GM12801 (cell line): ENCODE results near the gene FRMD8.

Experiments used
- TF ChIP-seq, protein P1 (sequence below): IDR thresholded peaks from one replicate; pipeline ENCODE4 v1.5.1; 2011; ENCODE audit warnings: control low read depth; ENCODE audit not compliant: insufficient read length; ENCODE audit errors: extremely low read depth

FRMD8 gene

DNA sequence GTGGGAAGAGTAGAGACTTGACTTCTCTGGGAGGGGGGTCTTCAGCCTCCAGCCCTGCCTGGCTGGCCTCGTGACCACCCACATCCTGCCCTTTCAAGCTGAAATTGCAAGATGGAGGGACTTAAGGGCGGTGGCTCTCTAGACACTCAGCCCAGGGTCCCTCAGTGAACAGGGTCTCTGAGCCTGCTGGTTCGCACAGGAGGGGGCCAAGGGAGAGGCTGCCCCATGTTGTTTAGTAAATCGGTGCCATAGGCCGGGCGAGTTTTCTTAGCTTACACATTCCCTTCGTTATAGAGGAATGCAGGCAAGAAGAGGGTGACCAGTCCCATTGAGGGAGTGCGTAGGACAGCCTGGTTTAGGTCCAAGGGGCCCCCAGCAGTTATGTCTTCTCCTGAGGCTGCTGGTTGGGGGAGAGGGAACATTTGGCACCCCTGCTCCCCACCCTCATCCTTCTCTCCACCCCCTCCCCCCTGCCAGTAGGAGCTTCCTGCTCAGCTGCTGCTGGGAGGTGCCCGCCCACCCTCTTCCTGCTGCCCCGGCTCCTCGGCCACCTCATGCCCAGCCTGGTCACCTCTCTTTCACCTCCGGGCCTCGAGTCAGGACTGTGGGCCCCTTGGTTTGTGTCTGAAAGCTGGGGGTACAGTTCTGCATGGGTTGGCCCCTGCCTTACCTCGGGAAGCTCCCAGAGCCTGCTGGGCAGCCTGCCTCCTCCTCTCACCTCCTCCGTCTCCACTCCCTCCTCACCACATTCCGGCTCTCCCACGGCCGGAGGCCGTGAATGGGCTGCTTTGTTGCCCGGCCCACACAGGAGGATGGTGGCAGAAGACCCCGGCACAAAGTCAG, 3.9 kb downstream of the FRMD8 start:
- TF ChIP-seq, protein P1, sequence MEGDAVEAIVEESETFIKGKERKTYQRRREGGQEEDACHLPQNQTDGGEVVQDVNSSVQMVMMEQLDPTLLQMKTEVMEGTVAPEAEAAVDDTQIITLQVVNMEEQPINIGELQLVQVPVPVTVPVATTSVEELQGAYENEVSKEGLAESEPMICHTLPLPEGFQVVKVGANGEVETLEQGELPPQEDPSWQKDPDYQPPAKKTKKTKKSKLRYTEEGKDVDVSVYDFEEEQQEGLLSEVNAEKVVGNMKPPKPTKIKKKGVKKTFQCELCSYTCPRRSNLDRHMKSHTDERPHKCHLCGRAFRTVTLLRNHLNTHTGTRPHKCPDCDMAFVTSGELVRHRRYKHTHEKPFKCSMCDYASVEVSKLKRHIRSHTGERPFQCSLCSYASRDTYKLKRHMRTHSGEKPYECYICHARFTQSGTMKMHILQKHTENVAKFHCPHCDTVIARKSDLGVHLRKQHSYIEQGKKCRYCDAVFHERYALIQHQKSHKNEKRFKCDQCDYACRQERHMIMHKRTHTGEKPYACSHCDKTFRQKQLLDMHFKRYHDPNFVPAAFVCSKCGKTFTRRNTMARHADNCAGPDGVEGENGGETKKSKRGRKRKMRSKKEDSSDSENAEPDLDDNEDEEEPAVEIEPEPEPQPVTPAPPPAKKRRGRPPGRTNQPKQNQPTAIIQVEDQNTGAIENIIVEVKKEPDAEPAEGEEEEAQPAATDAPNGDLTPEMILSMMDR, result no peak

DNA sequence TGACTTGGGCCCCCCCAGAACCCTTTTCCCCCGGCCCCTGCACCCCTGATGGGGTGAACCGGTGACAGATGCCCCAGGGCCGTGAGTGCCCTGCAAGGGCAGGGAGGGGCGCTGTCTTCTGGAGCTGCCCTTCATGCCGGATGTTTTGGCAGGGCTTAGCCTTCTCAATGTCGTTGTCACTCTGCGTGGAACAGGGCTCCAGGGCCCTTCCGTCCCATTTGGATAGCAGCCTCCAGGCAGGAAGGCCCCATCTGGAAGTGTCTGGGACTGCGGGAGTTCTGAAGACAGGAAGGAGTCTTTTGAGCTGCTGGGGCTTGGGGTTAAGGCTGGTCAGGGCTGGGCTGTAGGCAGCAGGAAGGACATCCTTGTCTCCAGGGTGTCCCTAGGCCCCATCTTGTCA, 4.6 kb downstream of the FRMD8 start:
- TF ChIP-seq, protein P1, result no peak

DNA sequence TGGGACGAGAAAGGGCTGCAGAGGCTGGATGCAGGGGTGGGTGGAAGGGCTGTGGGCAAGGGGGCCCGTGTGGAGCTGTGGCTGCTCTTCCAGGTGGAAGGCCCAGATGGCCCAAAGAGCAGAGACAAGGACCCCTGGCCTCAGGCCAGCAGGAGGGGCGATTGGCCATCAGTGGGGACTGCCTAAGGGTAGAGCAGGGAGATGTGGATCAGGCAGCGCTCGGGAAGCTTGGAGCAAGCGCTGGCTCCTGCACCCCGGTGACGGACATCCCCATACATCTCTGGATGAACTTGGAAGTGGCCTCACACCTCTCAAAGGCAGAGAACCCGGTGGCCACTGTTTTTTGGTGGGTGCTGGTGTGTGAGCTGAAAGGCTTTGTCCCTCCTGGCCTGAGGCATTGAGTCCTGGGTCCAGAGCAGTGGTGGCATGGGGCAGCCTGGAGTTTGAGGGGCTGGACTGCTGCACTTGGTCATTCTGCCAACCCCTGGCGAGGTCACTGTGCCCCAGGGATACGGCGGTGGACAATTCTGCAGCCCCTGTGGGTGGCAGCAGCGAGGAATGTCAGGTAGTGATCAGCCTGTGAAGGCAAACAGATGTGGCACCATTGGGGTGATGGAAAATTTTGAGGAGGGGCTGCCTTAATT, 5.9 kb downstream of the FRMD8 start:
- TF ChIP-seq, protein P1, result no peak

DNA sequence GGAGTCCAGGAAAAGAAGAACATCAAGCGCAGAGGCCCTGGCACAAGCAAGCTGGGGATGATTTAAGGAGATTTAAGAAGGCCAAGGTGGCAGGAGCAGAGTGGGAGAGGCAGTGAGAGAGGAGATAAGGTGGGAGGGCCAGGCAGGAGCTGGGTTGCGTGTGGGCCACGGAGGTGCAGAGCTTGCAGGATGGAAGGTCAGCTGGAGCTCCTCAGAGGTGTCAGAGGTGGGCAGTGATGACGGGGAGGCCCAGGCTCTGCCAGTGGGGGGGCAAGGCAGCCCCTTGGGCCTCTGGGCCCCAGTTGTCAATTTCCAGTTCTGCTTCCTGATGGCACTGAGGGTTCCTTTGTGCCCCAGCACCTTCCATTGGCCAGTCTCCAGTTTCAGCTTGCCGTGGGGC, 6.5 kb downstream of the FRMD8 start:
- TF ChIP-seq, protein P1, result no peak

DNA sequence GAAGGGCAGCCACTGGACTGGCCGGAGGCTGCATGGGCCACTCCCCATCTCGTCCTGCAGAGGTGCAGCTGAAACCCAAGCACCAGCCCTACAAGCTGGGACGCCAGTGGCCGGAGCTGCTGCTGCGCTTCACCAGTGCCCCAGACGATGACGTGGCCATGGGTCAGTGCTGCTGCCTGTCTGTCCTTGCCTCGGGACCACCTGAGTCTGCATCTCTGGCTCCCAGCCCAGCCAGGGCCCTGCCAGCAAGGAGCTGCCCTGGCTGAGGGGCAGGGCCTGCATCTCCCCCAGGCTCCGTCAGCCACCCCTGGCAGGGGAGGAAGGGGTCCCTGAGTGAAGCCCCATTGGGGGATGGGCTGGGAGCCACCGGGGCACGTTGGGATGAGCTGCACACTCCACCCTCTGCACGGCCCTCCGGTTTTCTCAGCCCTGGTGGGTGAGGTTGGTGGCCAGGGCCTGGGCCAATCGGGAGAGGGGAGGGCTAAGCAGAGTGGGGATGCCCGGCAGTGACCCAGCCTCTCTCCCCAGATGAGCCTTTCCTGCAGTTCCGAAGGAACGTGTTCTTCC, 7.2 kb downstream of the FRMD8 start:
- TF ChIP-seq, protein P1, result no peak

DNA sequence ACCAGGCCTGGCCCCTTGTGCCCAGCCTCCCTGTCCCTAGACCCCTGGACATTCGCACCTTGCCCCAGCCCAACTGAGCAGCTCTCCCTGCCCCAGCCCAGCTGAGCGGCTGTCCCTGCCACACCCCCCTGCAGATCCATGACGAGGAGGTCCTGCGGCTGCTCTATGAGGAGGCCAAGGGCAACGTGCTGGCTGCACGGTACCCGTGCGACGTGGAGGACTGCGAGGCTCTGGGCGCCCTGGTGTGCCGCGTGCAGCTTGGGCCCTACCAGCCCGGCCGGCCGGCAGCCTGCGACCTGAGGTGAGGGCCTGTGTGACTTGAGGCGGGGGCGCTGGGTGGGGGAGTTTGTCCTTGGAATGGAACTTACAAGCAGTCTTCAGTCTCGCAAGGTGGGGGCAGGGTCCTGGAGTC, 7.7 kb downstream of the FRMD8 start:
- TF ChIP-seq, protein P1, result no peak

DNA sequence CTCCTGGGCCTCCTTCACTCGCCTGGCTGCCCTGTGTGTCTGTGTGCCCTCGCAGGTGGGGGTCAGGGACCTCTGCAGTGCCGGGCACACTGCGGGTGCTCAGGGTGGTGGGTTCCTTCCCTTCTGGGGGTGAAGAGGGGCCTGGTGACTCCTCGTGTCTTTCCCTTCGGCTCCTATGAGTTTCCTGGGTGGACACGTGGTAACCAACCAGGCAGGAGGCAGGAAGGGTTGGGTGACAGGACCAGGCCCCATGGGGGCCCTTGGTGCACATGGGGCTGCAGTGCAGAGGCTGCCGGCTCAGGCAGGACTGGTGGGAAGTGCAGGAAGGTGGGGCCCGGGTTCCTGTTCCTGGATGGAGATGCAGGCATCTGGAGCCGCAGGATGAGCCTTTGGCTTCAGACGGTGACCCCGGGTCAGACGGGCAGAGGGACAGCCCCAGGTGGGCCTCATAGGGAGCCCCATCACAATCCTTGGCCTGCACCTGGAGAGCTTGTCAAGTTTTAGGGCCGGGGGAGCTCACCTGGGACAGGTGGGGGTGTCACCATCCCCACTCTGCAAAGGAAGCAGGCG, 9.6 kb downstream of the FRMD8 start:
- TF ChIP-seq, protein P1, result no peak
